HK-2 (cell line): ENCODE data around the gene CLEC3A.
"Not testable (repeated sequence)": the region's sequence is repeated elsewhere in the genome, so short reads cannot be mapped to it uniquely, and the experiment has no call there.

Experiments
- DNase-seq: peaks from one replicate; pipeline ENCODE4 v3.0.0-alpha.2; 2018; ENCODE audit not compliant: unreplicated experiment

Gene CLEC3A

DNA sequence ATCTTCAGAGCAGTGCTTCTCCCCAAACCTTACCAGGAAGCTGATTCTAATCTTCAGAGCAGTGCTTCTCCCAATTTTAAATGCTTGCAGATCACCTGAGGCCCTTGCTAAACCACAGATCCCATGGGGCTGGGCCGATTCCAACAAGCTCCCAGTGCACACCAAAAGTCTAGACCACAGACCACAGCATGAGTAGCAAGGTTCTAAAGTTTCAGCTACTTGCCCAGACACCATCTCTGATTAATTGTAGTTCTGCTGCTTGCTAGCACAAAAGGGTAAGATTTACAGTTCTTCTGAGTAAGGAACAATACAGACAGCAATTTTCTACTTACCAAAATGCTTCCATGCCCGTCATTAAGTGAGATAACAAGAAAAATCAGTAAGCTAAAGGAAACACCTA is 12.2 kb downstream of the CLEC3A start:
- DNase-seq, result no peak

DNA sequence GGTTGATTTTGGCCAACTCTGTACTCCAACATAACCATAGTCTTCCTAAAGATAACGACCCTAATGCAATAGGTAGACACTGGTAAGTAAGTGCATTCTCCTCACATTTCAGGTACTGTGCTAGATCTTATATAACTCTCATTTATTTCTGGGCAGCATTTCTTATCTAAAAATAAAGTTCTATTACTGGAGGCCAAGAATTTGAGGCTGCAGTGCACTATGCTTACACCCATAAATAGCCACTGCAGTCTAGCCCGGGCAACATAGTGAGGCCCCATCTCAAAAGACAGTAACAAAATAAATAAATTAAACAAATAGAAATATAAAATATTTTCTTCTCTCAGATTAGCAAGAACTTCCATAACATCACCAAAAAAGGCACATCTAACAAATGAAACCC is 12.7 kb downstream of the CLEC3A start:
- no peak for DNase-seq

DNA sequence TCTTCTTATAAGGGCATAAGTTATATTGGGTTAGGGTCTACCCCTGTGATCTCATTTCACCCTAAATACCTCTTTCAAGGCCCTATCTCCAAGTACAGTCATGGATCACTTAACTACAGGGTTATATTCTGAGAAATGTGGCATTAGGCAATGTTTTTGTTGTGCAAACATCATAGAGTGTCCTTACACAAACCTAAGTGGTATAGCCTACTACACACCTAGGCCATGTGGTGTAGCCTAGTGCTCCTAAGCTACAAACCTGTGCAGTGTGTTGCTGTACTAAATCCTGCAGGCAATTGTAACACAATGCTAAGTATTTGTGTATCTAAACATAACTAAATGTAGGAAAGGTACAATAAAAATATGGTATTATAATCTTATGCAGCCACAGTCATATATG is 18.0 kb downstream of the CLEC3A start:
- no peak for DNase-seq

DNA sequence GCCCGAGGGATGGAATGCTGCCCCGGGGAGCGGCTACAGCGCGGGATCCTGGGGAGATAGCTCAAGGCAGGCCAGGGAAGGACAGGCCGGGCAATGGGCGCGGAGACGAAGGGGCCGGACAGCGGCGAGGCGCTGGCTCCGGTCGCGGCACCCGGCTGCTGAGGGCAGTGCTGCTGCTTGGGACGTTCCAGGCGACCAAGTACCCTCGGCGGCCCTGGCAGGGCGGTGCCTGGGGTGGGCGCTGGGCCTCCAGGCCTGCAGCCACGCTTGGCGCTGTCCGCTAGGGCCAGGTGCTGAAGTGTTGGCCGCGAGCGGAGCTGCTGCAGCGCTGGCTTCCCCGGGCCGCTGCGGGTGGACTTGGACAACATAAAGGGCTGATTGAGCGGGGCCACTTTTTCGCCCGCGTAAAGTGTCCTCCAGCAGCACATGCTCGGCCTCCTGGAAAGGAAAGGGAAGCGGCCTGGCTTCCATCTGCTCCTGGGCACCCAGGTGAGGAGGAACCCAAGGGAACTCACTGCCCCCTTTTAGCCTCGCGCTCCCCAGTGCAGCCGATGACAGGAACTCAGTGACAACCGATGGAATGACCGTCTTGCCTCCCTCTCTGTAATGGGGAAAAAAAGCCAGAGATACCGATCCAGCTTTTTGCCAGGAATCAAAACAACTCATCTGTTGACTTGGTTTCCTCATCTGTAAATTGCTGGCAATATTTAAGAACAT is 23.7 kb downstream of the CLEC3A start:
- DNase-seq, result peak; percentile 69

DNA sequence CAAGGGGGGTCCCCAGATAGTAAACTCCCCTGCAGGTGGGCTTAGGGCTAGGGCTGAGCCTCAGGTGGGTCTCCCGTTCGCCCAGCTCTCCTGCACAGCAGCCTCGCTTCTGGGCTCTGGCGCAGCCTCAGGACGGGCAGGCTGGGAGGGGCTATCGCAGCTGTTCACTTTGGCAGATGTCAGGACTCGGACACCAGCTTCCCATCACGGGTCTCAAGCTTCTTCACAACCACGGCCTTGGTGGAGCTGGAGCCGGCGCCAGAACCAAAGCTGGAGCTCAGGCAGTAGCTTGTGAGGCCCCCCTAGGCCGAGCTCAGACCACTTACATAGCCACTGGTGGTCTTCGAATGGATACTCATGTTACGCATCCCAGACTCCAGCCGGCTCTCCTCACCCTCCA is 26.0 kb downstream of the CLEC3A start:
- DNase-seq, result no peak

DNA sequence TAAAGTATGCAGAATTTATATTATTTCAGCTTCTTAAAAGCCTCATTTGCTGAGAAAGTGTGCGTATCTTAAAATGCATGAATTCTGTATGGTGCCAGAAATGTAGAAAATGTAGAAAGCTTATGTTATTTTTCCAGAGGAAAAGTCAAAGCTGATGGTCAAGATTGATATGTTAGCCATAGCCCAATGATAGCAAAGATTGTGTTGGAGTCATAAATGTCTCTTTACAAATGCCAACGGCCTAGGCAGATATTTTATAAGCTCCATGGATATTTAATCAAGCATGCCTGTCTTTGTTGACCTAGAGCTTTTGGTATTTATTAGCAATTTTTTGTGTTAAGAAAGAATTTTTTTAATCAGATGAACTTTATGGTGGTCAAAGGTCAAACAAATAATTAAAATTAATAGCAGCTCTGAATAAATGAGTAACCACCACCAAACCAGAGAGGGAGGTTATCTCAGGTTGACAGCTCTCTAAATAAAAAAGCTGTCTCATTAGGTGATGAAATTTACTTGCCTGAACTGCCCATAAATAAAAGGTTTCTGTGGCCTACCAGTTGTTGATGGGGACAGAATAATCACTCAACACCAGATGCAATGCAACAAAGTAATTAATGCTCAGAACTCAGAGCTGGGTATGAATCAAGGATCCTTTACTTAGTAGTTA is 28.5 kb downstream of the CLEC3A start:
- no peak for DNase-seq

DNA sequence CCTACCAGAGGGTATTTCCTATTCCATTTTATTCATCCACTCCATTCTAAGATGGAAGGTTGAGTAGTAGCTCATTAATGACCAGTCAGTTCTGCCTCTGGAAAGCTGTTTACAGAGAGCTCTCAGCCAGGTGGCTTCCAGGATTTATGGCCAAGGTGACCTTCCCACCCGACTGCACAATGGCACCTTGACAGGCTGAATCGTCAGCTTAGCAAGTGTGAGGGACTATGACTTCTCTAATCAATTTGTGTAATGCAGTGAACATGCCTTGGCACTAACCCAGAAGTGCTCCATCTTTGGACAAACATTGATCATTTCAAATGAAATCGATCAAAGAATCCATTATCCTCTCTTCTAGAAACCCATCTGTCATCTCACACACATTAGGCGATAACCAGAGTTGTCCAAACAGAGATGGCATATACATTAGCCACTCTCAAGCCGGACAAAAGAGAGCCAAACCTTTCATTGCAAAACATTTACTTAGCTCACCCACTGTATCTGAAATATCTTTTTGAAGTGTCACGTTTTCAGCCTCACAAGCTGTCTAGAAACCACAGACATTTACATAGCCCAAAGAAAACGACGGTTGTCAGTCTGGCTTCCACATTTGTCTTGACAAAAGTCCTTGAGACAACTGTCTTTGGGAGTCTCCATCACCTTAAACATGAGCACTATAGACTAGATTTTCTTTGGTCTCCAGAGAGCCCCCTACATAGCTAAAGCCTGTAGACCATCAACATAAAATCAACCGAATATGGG is 35.6 kb downstream of the CLEC3A start:
- no peak for DNase-seq

DNA sequence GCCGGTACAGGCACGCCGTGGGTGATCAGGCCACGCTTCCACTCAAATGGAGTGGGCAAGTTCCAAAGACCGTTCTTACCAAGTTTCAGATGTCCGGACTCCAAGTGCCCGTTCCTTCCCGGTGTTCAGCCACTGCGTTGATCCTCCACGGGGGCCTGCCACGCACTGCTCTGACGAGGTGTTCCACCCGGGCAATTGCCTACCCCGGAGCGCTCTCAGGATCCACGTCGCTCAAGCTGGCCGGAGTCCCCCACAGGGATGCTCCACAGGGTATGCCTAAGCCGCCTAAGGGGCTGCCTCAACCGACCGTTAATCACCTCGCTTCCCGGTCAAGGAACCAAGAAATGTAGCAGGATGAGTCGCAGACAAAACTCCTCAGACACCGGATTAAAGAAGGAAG is 37.5 kb downstream of the CLEC3A start:
- not testable (repeated sequence) for DNase-seq

DNA sequence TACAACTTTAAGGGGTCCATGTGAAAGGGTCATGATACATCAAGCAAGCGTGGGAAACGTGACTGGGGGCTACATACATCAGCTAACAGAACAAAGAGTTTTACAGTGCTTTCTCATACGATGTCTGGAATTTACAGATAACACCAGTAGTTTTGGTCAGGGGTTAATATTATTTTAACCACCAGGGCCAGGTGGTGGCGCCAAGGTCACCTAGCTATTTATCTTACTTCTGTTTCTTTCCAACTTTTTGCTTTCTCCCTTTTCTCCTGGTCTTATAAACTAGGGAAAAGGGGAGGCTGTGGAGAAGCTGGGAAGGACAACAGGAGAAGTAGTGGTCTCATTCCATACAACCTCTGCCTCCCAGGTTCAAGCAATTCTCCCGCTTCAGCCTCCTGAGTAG is 37.9 kb downstream of the CLEC3A start:
- no peak for DNase-seq

DNA sequence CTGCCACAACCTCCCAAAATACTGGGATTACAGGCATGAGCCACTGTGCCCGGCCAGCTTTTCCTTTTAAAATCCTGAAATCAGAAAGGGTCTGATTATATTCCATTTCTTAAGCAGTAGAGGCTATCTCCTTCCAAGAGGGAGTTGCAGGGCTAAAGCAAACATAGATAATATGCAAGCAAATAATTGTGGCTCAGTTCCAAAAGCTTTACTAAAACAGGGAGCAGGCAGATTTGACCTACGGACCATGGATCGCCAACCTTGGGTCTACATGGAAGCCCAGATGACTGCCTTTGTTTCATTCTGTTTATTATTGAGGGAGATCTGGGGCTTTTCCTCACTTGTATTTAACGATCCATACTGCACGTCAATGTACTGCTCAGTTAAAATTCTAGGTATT is 38.5 kb downstream of the CLEC3A start:
- DNase-seq, result no peak

DNA sequence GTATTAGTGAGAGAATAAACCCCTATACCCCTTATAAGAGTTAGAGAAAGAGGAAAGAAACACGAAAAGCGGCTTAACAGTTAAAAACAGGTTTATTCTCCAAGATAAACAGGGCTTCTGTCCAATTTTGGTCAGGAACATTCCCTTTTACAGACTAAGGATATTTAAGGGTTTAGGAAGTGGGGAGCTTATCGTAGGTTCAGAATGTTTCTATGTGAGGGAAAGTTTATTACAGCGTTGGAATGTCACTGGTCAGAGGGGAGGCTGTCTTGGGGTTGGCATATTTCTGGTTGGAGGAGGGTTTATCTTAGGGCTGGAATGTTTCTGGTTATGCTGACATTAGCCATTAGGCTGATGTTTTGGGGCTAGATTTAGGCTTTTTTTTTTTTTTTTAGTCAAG is 43.0 kb downstream of the CLEC3A start:
- DNase-seq, result no peak

DNA sequence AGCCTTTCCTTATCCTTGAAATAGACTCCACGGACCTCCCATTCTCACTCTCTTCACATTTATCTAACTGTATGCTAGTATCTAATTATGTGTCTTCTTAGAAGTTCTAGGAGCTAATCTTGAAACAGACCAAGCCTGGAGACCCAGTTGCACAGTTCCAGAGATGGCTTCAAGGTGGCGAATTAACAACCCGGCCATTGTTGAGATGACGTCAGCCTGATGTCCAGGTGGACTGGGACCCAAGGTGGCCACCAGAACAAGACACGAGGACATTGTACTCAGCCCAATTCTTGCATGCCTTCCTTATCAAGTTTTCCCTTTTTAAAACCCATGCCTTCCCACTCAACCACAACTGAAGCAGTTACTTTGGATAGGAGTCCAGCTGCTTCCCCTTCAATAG is 47.6 kb downstream of the CLEC3A start:
- no peak for DNase-seq

DNA sequence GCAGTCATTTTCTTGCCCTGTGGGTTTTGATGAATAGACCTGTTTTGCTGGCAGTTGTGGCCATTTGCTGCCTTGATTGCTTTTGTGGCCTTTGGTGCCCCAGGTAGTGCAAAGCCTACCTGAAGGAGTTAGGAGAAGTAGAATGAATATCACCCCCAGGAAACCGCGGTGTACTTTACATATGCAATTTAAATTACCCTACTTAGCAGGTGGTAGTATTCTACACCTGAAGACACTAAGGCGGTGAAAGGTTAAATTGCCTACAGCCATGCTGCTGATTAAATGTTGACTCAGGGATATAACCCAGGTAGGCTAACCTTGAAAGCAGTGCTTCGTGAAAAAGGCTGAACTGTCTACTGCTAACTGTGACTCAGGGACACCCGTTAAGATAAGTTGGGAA is 49.9 kb downstream of the CLEC3A start:
- DNase-seq, result no peak

DNA sequence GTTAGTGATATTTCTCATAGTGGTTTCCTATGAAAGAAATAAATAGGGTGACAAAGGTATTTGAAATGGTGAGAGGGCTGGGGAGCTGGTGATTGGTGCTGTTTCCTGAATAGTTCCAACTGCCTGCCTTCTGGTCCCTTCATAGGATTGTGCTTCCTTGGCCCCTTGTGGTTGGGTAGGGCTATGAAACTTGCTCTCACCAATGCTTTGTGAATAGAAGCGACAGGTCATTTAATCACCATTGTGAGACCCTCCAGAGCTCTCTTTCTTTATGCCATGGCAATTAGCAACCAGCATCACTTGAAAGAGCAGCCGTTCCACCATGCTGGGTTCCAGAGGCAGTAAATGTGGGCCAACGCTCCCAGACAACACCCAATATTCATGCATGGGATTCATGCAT is 53.5 kb downstream of the CLEC3A start:
- DNase-seq, result no peak

DNA sequence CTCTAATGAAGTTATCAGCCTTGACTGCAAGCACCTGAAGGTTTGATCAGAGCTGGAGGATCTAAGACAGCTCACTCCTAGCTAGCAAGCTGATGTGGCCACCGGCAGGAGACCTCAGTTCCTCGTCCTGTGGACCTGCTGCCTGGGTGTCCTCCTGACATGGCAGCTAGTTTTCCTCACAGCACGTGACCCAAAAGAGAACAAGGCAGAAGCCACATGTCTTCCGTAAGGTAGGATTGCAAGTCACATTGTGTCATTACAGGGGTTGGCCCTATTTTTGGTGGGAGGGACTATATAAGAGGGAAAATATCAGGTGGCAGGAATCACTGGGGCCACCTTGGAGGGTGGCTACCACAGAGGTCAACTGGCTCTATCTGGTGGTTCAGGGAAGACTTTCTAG is 59.0 kb downstream of the CLEC3A start:
- DNase-seq, result no peak
